Activated T-helper 17 cell treated with anti-CD3 and anti-CD28 coated beads, Interleukin-2, amount 50 U/mL, for 72 hours (primary cell): Measurements from ENCODE around the gene IFT88. TPM values are rescaled to one million over a fixed set of nuclear protein-coding genes. Genes with fewer than 3 reads are reported as not detected.
A peak's percentile ranks its signal among the peaks of the same experiment; 100 is the strongest.

ENCODE experiments used
- ATAC-seq: fragments of 150-1000 bp; cut with Tn5 transposase; replicated peaks from 2 replicates; pipeline ENCODE4 v1.10.0; 2021; ENCODE audit warnings: mild to moderate bottlenecking, moderate library complexity
- H3K27ac Mint-ChIP-seq: one replicate; pipeline ENCODE4 v1.8.0; 2022; ENCODE audit warnings: mixed read lengths
- H3K27me3 Mint-ChIP-seq: one replicate; pipeline ENCODE4 v1.8.0; 2022; ENCODE audit warnings: mixed read lengths
- H3K36me3 Mint-ChIP-seq: one replicate; pipeline ENCODE4 v1.8.0; 2022; ENCODE audit warnings: low read depth, mild to moderate bottlenecking, mixed read lengths
- H3K4me1 Mint-ChIP-seq: one replicate; pipeline ENCODE4 v1.8.0; 2022; ENCODE audit warnings: mixed read lengths
- H3K4me3 Mint-ChIP-seq: one replicate; pipeline ENCODE4 v1.8.0; 2022; ENCODE audit warnings: mild to moderate bottlenecking, mixed read lengths
- H3K9me3 Mint-ChIP-seq: one replicate; pipeline ENCODE4 v1.8.0; 2022; ENCODE audit warnings: mixed read lengths
- total RNA-seq, 2 donors: library from RNA; stranded (reverse); gene quantifications; one replicate each; pipeline ENCODE4 v1.2.3, GENCODE V29; 2022

Gene IFT88
- total RNA-seq, 2 donors from 2014 or later = 2.5 to 5.7 TPM

GRCh38 chr13:20716951-20717350 lies 150.0 kb downstream of the IFT88 start:
- ATAC-seq = no peak
- Mint-ChIP-seq H3K27ac (no peak overlapping the region), H3K27me3 (peaks cover 6% of the 10 kb centered on the region), H3K4me3 (no peak overlapping the region), H3K36me3 (no peaks in the 10 kb centered on the region), H3K4me1 (no peaks in the 10 kb centered on the region), H3K9me3 (no peaks in the 10 kb centered on the region)

GRCh38 chr13:20717581-20718542 lies 150.9 kb downstream of the IFT88 start:
- no peaks in the 10 kb centered on the region for H3K4me1 Mint-ChIP-seq
- H3K27ac Mint-ChIP-seq = no peak overlapping the region
- no peaks in the 10 kb centered on the region for H3K36me3 Mint-ChIP-seq
- no peak for ATAC-seq
- no peaks in the 10 kb centered on the region for H3K9me3 Mint-ChIP-seq
- no peak overlapping the region for H3K4me3 Mint-ChIP-seq
- H3K27me3 Mint-ChIP-seq = peaks cover 11% of the 10 kb centered on the region

GRCh38 chr13:20718958-20719566 lies 152.1 kb downstream of the IFT88 start:
- no peak for ATAC-seq
- H3K4me1 Mint-ChIP-seq = no peaks in the 10 kb centered on the region
- no peak overlapping the region for H3K4me3 Mint-ChIP-seq
- H3K9me3 Mint-ChIP-seq = no peaks in the 10 kb centered on the region
- no peak overlapping the region for H3K27ac Mint-ChIP-seq
- no peaks in the 10 kb centered on the region for H3K36me3 Mint-ChIP-seq
- H3K27me3 Mint-ChIP-seq = peaks cover 10% of the 10 kb centered on the region

- no peak overlapping the region for H3K4me3 Mint-ChIP-seq
- no peak overlapping the region for H3K27ac Mint-ChIP-seq
- H3K27me3 Mint-ChIP-seq = peaks cover 8% of the 10 kb centered on the region
- ATAC-seq = no peak
- no peaks in the 10 kb centered on the region for H3K4me1 Mint-ChIP-seq
- no peaks in the 10 kb centered on the region for H3K9me3 Mint-ChIP-seq
- no peaks in the 10 kb centered on the region for H3K36me3 Mint-ChIP-seq
These were observed 152.8 kb downstream of the IFT88 start for GRCh38 chr13:20719783-20720182.

DNA sequence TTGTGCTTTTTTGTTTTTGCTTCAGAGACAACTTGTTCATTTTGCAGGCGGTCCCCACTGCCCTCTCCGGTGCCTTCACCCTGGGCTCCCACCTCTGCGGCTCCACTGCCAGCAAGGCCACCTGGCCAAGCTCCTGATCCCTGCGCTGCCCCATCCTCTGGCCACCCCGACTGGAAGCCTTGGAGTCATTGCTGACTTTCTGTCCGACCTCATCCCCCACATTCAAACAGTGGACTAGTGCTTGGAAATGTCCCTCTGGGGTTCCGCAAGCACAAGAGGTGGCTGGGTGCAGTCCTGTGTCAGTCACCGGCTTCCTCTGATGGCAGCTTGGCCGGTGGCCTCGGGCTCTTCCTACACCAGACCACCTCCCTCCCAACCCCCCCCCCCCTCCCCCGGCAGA lies 153.5 kb downstream of the IFT88 start:
- H3K27ac Mint-ChIP-seq = no peak overlapping the region
- no peak for ATAC-seq

GRCh38 chr13:20721058-20721453 lies 154.1 kb downstream of the IFT88 start:
- Mint-ChIP-seq H3K4me3 (no peak overlapping the region), H3K27ac (no peak overlapping the region), H3K36me3 (no peaks in the 10 kb centered on the region), H3K4me1 (no peaks in the 10 kb centered on the region), H3K27me3 (peaks cover 8% of the 10 kb centered on the region), H3K9me3 (no peaks in the 10 kb centered on the region)
- no peak for ATAC-seq

More for the DNA sequence above, 153.5 kb downstream of the IFT88 start:
- Mint-ChIP-seq H3K36me3 (no peaks in the 10 kb centered on the region), H3K4me1 (no peaks in the 10 kb centered on the region), H3K9me3 (no peaks in the 10 kb centered on the region), H3K27me3 (peaks cover 8% of the 10 kb centered on the region), H3K4me3 (no peak overlapping the region)

DNA sequence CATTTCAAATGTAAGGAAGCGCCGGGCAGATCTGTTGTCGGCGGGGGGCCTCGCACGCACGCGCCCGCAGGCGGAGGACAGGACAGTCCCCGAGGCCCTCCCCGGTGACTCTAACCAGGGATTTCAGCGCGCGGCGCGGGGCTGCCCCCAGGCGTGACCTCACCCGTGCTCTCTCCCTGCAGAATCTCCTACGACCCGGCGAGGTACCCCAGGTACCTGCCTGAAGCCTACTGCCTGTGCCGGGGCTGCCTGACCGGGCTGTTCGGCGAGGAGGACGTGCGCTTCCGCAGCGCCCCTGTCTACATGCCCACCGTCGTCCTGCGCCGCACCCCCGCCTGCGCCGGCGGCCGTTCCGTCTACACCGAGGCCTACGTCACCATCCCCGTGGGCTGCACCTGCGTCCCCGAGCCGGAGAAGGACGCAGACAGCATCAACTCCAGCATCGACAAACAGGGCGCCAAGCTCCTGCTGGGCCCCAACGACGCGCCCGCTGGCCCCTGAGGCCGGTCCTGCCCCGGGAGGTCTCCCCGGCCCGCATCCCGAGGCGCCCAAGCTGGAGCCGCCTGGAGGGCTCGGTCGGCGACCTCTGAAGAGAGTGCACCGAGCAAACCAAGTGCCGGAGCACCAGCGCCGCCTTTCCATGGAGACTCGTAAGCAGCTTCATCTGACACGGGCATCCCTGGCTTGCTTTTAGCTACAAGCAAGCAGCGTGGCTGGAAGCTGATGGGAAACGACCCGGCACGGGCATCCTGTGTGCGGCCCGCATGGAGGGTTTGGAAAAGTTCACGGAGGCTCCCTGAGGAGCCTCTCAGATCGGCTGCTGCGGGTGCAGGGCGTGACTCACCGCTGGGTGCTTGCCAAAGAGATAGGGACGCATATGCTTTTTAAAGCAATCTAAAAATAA lies 154.7 kb downstream of the IFT88 start:
- no peaks in the 10 kb centered on the region for H3K4me1 Mint-ChIP-seq
- peak; percentile 42 for ATAC-seq
- H3K36me3 Mint-ChIP-seq = no peaks in the 10 kb centered on the region
- H3K27me3 Mint-ChIP-seq = peaks cover 8% of the 10 kb centered on the region
- H3K9me3 Mint-ChIP-seq = no peaks in the 10 kb centered on the region
- peak overlapping the region; percentile 37 for H3K4me3 Mint-ChIP-seq
- H3K27ac Mint-ChIP-seq = no peak overlapping the region

DNA sequence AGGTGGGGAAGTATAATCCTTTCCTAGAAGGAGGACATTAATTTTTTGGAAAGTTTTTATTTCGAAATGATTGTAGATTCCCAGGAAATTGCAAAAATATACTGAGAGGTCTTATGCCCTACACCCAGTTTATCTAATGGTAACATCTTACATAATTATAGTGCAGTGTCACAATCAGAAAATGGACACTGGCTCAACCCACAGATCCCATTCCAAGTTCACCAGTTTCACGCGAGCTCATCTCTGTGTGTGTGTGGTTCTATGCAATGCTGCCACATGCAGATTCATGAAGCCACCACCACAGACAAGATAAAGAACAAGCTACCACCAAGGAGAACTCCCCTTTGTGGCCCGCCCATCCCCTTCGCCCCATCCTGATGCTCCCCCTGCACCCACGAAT lies 160.9 kb downstream of the IFT88 start:
- ATAC-seq = no peak
- Mint-ChIP-seq H3K36me3 (peaks cover 25% of the 10 kb centered on the region), H3K4me1 (no peaks in the 10 kb centered on the region), H3K4me3 (no peak overlapping the region), H3K27me3 (peaks cover 3% of the 10 kb centered on the region), H3K9me3 (no peaks in the 10 kb centered on the region), H3K27ac (no peak overlapping the region)

DNA sequence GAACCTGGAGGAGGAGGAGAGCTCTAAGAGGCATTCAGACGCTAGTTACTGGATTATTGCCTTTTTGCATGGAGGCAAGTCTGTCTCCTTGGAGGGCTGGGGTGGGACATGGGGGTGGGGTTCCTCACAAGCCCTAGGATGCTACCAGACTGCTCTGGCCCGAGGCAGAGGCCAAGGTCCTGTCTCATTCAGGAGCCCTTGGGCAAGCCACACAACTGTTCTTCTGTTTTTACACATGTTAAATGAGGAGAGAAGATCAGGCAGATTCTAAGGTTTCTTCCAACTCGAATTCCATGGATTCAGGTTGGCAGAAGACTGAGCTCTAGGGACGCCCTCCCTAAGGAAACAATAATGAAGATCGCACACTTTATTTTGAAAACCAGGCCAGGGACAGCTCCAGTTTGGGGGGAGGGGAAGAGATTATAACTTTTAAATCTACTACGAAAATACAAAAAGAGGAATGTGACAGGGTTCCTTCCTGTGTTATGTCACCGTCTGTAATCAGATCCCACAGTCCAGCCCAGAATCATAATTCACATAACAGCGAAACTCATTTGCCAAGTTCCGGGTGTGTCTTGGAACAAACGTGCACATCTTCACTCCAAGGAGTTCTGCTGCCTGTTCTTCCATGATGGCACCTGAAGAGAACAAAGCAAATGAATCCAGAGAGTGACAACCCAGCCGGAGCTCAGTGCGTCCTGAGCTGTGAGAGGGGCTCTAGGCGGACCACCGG lies 161.8 kb downstream of the IFT88 start:
- no peak overlapping the region for H3K4me3 Mint-ChIP-seq

DNA sequence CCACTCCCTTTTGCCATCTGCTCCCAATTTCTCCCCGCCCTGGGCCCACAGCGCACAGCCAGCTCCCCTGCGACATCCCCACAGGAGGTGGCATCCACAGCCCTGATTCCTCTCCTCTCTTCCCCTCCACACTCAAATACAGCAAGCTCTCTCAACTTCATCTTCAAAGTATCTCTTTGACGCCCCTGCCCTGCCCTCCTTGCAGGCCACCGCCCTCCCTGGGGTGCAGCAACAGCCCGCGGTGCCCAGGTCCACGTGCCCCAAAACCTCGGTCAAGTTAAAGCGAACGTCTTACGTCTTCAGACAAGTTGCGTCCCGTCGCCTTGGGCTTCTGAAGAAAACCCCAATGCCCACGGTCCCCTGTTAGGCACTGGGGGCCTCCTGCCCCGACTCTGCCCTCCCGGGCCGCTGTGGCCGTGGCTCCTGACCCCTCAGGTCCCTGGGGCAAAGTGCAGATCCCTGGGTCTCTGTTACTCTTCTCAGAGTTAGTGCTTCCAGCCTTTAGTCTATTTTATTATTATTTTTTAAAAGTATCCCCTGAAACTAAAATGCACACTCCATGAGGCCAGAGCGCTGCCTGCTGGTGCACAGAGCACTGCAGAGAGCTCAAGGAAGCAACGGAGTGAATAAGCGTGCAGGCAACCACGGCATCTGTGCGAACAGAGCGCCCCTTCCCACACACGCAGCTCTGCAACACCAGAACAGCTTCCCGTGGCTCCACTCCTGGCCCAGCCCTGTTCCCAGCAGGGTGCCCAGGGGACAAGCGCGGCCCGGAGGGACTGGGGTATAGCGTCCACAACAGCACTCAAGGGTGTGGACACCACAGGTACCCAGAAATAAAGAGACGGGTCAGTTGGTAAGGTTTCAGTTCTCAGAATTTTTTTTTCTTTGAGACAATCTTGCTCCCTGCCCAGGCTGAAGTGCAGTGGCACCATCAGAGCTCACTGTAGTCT lies 163.0 kb downstream of the IFT88 start:
- Mint-ChIP-seq H3K36me3 (peaks cover 25% of the 10 kb centered on the region), H3K27ac (no peak overlapping the region), H3K9me3 (no peaks in the 10 kb centered on the region), H3K27me3 (no peaks in the 10 kb centered on the region), H3K4me3 (no peak overlapping the region), H3K4me1 (no peaks in the 10 kb centered on the region)
- ATAC-seq = no peak

More for the DNA sequence above, 161.8 kb downstream of the IFT88 start:
- no peaks in the 10 kb centered on the region for H3K9me3 Mint-ChIP-seq
- no peak for ATAC-seq
- H3K27me3 Mint-ChIP-seq = no peaks in the 10 kb centered on the region
- H3K4me1 Mint-ChIP-seq = no peaks in the 10 kb centered on the region
- peaks cover 25% of the 10 kb centered on the region for H3K36me3 Mint-ChIP-seq
- H3K27ac Mint-ChIP-seq = no peak overlapping the region

DNA sequence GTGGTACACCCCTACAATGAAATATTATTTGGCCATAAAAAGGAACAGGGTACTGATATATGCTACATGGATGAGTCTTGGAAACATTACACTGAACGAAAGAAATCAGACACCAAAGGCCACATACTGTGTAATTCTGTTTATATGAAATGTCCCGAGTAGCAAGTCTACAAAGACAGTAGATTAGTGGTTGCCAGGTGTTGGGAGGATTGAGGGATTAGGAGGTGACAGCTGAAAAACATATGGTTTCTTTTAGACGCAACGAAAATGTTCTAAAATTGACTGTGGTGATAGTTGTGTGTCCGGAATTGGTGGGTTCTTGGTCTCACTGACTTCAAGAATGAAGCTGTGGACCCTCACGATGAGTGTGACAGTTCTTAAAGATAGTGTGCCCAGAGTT lies 171.7 kb downstream of the IFT88 start:
- H3K4me3 Mint-ChIP-seq = no peak overlapping the region
- ATAC-seq = no peak
- no peaks in the 10 kb centered on the region for H3K4me1 Mint-ChIP-seq
- H3K27me3 Mint-ChIP-seq = no peaks in the 10 kb centered on the region
- no peaks in the 10 kb centered on the region for H3K36me3 Mint-ChIP-seq
- H3K9me3 Mint-ChIP-seq = no peaks in the 10 kb centered on the region
- no peak overlapping the region for H3K27ac Mint-ChIP-seq

DNA sequence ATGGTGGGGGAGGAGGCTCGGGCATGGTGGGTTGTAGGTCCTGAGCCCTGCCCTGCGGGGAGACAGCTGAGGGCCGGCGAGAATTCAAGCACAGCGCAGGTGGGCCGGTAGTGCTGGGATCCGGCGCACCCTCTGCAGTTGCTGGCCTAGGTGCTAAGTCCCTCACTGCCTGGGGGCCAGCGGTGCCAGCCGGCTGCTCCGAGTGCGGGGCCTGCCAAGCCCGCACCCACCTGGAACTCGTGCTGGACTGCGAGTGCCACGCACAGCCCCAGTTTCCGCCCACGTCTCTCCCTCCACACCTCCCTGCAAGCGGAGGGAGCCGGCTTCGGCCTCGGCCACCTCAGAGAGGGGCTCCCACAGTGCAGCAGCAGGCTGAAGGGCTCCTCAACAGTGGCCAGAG lies 173.1 kb downstream of the IFT88 start:
- no peak for ATAC-seq

More for the DNA sequence above, 173.1 kb downstream of the IFT88 start:
- Mint-ChIP-seq H3K4me3 (no peak overlapping the region), H3K36me3 (no peaks in the 10 kb centered on the region), H3K27me3 (no peaks in the 10 kb centered on the region), H3K4me1 (no peaks in the 10 kb centered on the region), H3K9me3 (peaks cover 2% of the 10 kb centered on the region), H3K27ac (no peak overlapping the region)
